ENCODE measurements around the gene PNMA8C. TPM values are rescaled to one million over a fixed set of nuclear protein-coding genes. Genes with fewer than 3 reads are reported as not detected.
"Not testable (repeated sequence)": the region's sequence is repeated elsewhere in the genome, so short reads cannot be mapped to it uniquely, and the experiment has no call there.

PNMA8C gene
- total RNA-seq, 4 donors from 2014 or later = not detected

GRCh38 chr19:46406976-46407375 is 21.8 kb downstream of the PNMA8C start:
- no peak for ATAC-seq (ENCODE audit: low FRiP score)
- no peak for DNase-seq (ENCODE audit: low spot score)
- TF ChIP-seq CTCF (IDR thresholded peaks at IDR 0.05) = no peak

- DNase-seq (ENCODE audit: low spot score) = no peak
- peak; percentile 30 for ATAC-seq (ENCODE audit: low FRiP score)
- no peak for TF ChIP-seq CTCF (IDR thresholded peaks at IDR 0.05)
Observed at GRCh38 chr19:46404753-46405468, 23.8 kb downstream of the PNMA8C start.

- no peak for DNase-seq (ENCODE audit: low spot score)
- no peak for TF ChIP-seq CTCF (IDR thresholded peaks at IDR 0.05)
Observed at GRCh38 chr19:46404055-46404752, 24.5 kb downstream of the PNMA8C start.

GRCh38 chr19:46402725-46403124 is 26.0 kb downstream of the PNMA8C start:
- ATAC-seq (ENCODE audit: low FRiP score) (no peak), DNase-seq (ENCODE audit: low spot score) (no peak)
- no peak for TF ChIP-seq CTCF (IDR thresholded peaks at IDR 0.05)

More at GRCh38 chr19:46404055-46404752, 24.5 kb downstream of the PNMA8C start:
- peak; percentile 25 for ATAC-seq (ENCODE audit: low FRiP score)

- not testable (repeated sequence) for ATAC-seq (ENCODE audit: low FRiP score); DNase-seq (ENCODE audit: low spot score)
Observed at GRCh38 chr19:46397801-46398479, 30.8 kb downstream of the PNMA8C start.

- TF ChIP-seq CTCF (IDR thresholded peaks at IDR 0.05) = no peak
- DNase-seq (ENCODE audit: low spot score) (no peak), ATAC-seq (ENCODE audit: low FRiP score) (no peak)
Observed at GRCh38 chr19:46394402-46394797, 34.3 kb downstream of the PNMA8C start.

Data from omental fat pad (tissue), 4 donors.